Measurements from ENCODE around the gene CORO7.

DNA sequence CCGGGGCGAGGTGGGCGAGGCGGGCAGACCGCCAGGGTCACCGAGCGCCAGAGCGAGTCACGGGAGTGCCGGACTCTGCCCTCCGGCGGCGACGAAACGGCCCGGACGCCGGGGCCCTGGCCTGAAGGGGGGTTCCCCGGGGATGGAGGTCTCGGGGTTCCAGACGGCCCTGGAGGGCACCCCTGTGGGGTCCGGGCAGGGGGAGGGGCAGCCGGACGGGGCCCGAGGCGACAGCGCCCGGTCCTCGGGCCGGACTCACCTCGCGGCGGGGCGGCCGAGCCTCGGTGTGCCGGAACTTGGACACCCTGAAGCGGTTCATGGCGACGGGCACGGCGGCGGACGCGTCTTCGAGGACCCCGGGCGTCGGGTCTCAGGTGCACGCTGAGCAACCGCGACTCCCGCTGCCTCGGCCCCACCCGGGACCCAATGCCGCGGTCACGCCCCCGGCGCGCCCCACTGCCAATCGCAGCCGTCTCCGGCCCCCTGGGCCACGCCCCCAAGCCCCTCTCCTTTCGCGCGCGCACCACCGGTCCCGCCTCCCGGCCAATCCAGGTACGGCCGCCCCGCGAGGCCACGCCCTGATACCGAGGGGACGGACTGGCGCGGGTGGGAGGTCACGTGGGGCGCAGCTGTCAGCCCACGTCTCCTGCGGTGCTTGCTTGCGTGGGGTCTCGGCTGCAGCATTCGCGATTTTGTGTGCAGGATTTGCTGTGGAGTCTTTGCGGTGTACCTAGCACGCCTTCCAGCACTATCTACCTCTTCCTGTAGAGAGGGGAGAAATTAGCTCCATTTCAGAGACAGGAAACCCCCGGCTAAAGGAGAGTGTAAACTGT lies at the start of gene CORO7:
- no peak for TF ChIP-seq CTCF (IDR thresholded peaks at IDR 0.05)
- no peak for TF ChIP-seq EZH2 (IDR thresholded peaks at IDR 0.05; ENCODE audit: borderline replicate concordance, insufficient read depth, low read depth, low read length, poor library complexity, severe bottlenecking)
